Smooth muscle cell (in vitro differentiated cells): ENCODE results near the gene CCDC40. TPM values are rescaled to one million over a fixed set of nuclear protein-coding genes. Genes with fewer than 3 reads are reported as not detected.

Experiments used
- DNase-seq: peaks from one replicate; lab custom pipeline; 2025; ENCODE audit not compliant: unreplicated experiment; lab: John Stamatoyannopoulos, UW
- H2AFZ ChIP-seq: fragments of 200-600 bp; sonication (generic); 2 replicates; pipeline ENCODE4 v1.6.0; 2016; ENCODE audit warnings: antibody characterized with exemption, low read depth, mild to moderate bottlenecking
- H3F3A ChIP-seq: fragments of 200-600 bp; sonication (generic); 2 replicates; pipeline ENCODE4 v1.6.0; 2017; ENCODE audit warnings: antibody characterized with exemption, low read depth
- H3K27ac ChIP-seq: fragments of 200-600 bp; sonication (generic); 2 replicates; pipeline ENCODE4 v1.5.1; 2016; ENCODE audit warnings: low read depth, mild to moderate bottlenecking
- H3K27me3 ChIP-seq: fragments of 200-600 bp; sonication (generic); 2 replicates; pipeline ENCODE4 v1.6.1; 2016; ENCODE audit warnings: low read depth, mild to moderate bottlenecking
- H3K36me3 ChIP-seq: fragments of 200-600 bp; sonication (generic); 2 replicates; pipeline ENCODE4 v1.5.1; 2016; ENCODE audit warnings: low read depth
- H3K4me1 ChIP-seq: fragments of 200-600 bp; sonication (generic); 2 replicates; pipeline ENCODE4 v1.5.1; 2016; ENCODE audit warnings: low read depth
- H3K4me2 ChIP-seq: fragments of 200-600 bp; sonication (generic); 2 replicates; pipeline ENCODE4 v1.6.0; 2016; ENCODE audit warnings: mild to moderate bottlenecking
- H3K4me3 ChIP-seq: fragments of 200-600 bp; sonication (generic); 2 replicates; pipeline ENCODE4 v1.5.1; 2016; ENCODE audit warnings: mild to moderate bottlenecking
- H3K79me2 ChIP-seq: fragments of 200-600 bp; sonication (generic); 2 replicates; pipeline ENCODE4 v1.6.0; 2016; ENCODE audit warnings: low read depth, mild to moderate bottlenecking
- H3K9ac ChIP-seq: fragments of 200-600 bp; sonication (generic); 2 replicates; pipeline ENCODE4 v1.6.0; 2016; ENCODE audit warnings: low read depth
- H3K9me3 ChIP-seq: fragments of 200-600 bp; sonication (generic); replicated peaks from 2 replicates; pipeline ENCODE4 v1.5.1; 2016; ENCODE audit warnings: low read depth
- H4K20me1 ChIP-seq: fragments of 200-600 bp; sonication (generic); 2 replicates; pipeline ENCODE4 v1.6.0; 2016; ENCODE audit warnings: low read depth
- CTCF ChIP-seq: fragments of 200-600 bp; sonication (generic); IDR thresholded peaks from 2 replicates; pipeline ENCODE4 v1.5.1; 2017; ENCODE audit warnings: borderline replicate concordance, mild to moderate bottlenecking, antibody characterized with exemption; ENCODE audit not compliant: insufficient read depth, poor library complexity, severe bottlenecking
- WGBS: methylation state at CpG from one replicate; pipeline ENCODE4 v1.1.7; 2016; ENCODE audit warnings: low lambda C conversion rate; 5-methylcytosine and 5-hydroxymethylcytosine counted together
- polyA plus RNA-seq: library from polyadenylated mRNA; unstranded; fragments of >200 nt; fragmentation: Nextera tagmentation; extraction: Ambion mirVana; gene quantifications from 2 replicates; pipeline ENCODE4 v1.2.1, GENCODE V29; 2016
- total RNA-seq: library from RNA; depleted of rRNA; stranded (reverse); fragments of >200 nt; gene quantifications from 2 replicates; pipeline ENCODE4 v1.2.3, GENCODE V29; 2014

CCDC40 gene
- total and polyA plus RNA-seq, 2 experiments from 2014 or later = 0.81 to 5.9 TPM

GRCh38 chr17:80049986-80050385 lies 13.5 kb downstream of the CCDC40 start:
- H3K4me3 ChIP-seq = no peak overlapping the region
- no peaks in the 10 kb centered on the region for H3K4me1 ChIP-seq
- H4K20me1 ChIP-seq = no peaks in the 10 kb centered on the region
- peaks cover 26% of the 10 kb centered on the region for H3F3A ChIP-seq
- no peak for DNase-seq
- TF ChIP-seq CTCF = no peak
- WGBS = 97% methylated on average over 21 of the region's 21 CpGs
- H3K9me3 ChIP-seq = no peaks in the 10 kb centered on the region
- no peak overlapping the region for H3K27ac ChIP-seq
- H3K4me2 ChIP-seq = no peak overlapping the region
- no peaks in the 10 kb centered on the region for H3K27me3 ChIP-seq
- no peak overlapping the region for H3K9ac ChIP-seq
- H3K36me3 ChIP-seq = no peaks in the 10 kb centered on the region
- no peak overlapping the region for H2AFZ ChIP-seq
- no peaks in the 10 kb centered on the region for H3K79me2 ChIP-seq

GRCh38 chr17:80050706-80051105 lies 14.3 kb downstream of the CCDC40 start:
- no peak for TF ChIP-seq CTCF

GRCh38 chr17:80051681-80052080 lies 15.2 kb downstream of the CCDC40 start:
- Histone ChIP-seq H3K4me3 (no peak overlapping the region), H3F3A (peaks cover 26% of the 10 kb centered on the region), H3K9me3 (no peaks in the 10 kb centered on the region), H3K9ac (no peak overlapping the region), H3K4me1 (no peaks in the 10 kb centered on the region), H4K20me1 (no peaks in the 10 kb centered on the region), H3K79me2 (no peaks in the 10 kb centered on the region), H3K4me2 (no peak overlapping the region), H3K27me3 (no peaks in the 10 kb centered on the region), H3K27ac (no peak overlapping the region), H2AFZ (no peak overlapping the region), H3K36me3 (no peaks in the 10 kb centered on the region)
- WGBS = 85% methylated on average over 11 of the region's 11 CpGs
- TF ChIP-seq CTCF = no peak
- DNase-seq = no peak

More at GRCh38 chr17:80050706-80051105, 14.3 kb downstream of the CCDC40 start:
- Histone ChIP-seq H3K4me2 (no peak overlapping the region), H3K9me3 (no peaks in the 10 kb centered on the region), H3K36me3 (no peaks in the 10 kb centered on the region), H3K79me2 (no peaks in the 10 kb centered on the region), H4K20me1 (no peaks in the 10 kb centered on the region), H3K4me1 (no peaks in the 10 kb centered on the region), H3K9ac (no peak overlapping the region), H3F3A (peaks cover 26% of the 10 kb centered on the region), H3K27ac (no peak overlapping the region), H3K4me3 (no peak overlapping the region), H3K27me3 (no peaks in the 10 kb centered on the region), H2AFZ (no peak overlapping the region)
- DNase-seq = no peak
- WGBS = 98% methylated on average over 16 of the region's 16 CpGs

GRCh38 chr17:80053102-80053501 lies 16.7 kb downstream of the CCDC40 start:
- H3K4me2 ChIP-seq = peak overlapping the region; percentile 24
- H3K27ac ChIP-seq = peak overlapping the region; percentile 71
- H3K4me3 ChIP-seq = no peak overlapping the region
- H3K9me3 ChIP-seq = no peaks in the 10 kb centered on the region
- peak; percentile 3 for DNase-seq
- no peaks in the 10 kb centered on the region for H3K4me1 ChIP-seq
- H3F3A ChIP-seq = peaks cover 26% of the 10 kb centered on the region
- TF ChIP-seq CTCF = no peak
- no peaks in the 10 kb centered on the region for H3K79me2 ChIP-seq
- H2AFZ ChIP-seq = no peak overlapping the region
- H3K9ac ChIP-seq = no peak overlapping the region
- no peaks in the 10 kb centered on the region for H4K20me1 ChIP-seq
- H3K36me3 ChIP-seq = no peaks in the 10 kb centered on the region
- H3K27me3 ChIP-seq = no peaks in the 10 kb centered on the region
- WGBS = 50% methylated on average over 10 of the region's 10 CpGs
